Calu3 (cell line): Measurements from ENCODE around the gene ZCCHC8. TPM values are rescaled to one million over a fixed set of nuclear protein-coding genes. Genes with fewer than 3 reads are reported as not detected.
A peak's percentile ranks its signal among the peaks of the same experiment; 100 is the strongest.
"Not testable (repeated sequence)": the region's sequence is repeated elsewhere in the genome, so short reads cannot be mapped to it uniquely, and the experiment has no call there.

Source experiments
- BruUV-seq: library from RNA; stranded (reverse); fragments of 400-500 nt; replicated peaks from 2 replicates; lab custom pipeline; 2021; lab: Mats Ljungman, UMichigan
- CTCF ChIA-PET: fragments of 300-600 bp; sonication (Branson Sonifier 250); formaldehyde crosslinking; loops from one replicate; lab custom pipeline; 2022; ENCODE audit warnings: antibody characterized with exemption; lab: Charles Lee
- DNase-seq: peaks from one replicate; pipeline ENCODE4 v3.0.0; 2022
- H3K27ac Mint-ChIP-seq: one replicate; pipeline ENCODE4 v1.8.0; 2022; ENCODE audit warnings: mixed read lengths; ENCODE audit not compliant: unreplicated experiment
- H3K27me3 Mint-ChIP-seq: one replicate; pipeline ENCODE4 v1.8.0; 2022; ENCODE audit warnings: mixed read lengths; ENCODE audit not compliant: unreplicated experiment
- H3K36me3 Mint-ChIP-seq: one replicate; pipeline ENCODE4 v1.8.0; 2022; ENCODE audit warnings: mild to moderate bottlenecking, moderate library complexity, mixed read lengths; ENCODE audit not compliant: insufficient read depth, unreplicated experiment
- H3K4me1 Mint-ChIP-seq: one replicate; pipeline ENCODE4 v1.8.0; 2022; ENCODE audit warnings: mild to moderate bottlenecking, low read depth, mixed read lengths; ENCODE audit not compliant: unreplicated experiment
- H3K4me3 Mint-ChIP-seq: one replicate; pipeline ENCODE4 v1.8.0; 2022; ENCODE audit warnings: mild to moderate bottlenecking, low read depth, moderate library complexity, mixed read lengths; ENCODE audit not compliant: unreplicated experiment
- H3K9me3 Mint-ChIP-seq: one replicate; pipeline ENCODE4 v1.8.0; 2022; ENCODE audit warnings: low read depth, mixed read lengths; ENCODE audit not compliant: unreplicated experiment
- intact Hi-C: fragments of 100-400 bp; cut with micrococcal nuclease; formaldehyde crosslinking; loops from one replicate; pipeline ENCODE4 v1.10.0; 2022; ENCODE audit not compliant: unreplicated experiment
- total RNA-seq: library from RNA; stranded (reverse); gene quantifications from 2 replicates; pipeline ENCODE4 v1.2.3, GENCODE V29; 2022
- TF ChIP-seq, protein P1 (sequence below): fragments of 200-600 bp; IDR thresholded peaks from one replicate; pipeline ENCODE4 v1.8.0; 2022; ENCODE audit warnings: antibody characterized with exemption; ENCODE audit not compliant: unreplicated experiment

ZCCHC8 gene
- total RNA-seq, 1 experiment from 2014 or later = 46.6 TPM

DNA sequence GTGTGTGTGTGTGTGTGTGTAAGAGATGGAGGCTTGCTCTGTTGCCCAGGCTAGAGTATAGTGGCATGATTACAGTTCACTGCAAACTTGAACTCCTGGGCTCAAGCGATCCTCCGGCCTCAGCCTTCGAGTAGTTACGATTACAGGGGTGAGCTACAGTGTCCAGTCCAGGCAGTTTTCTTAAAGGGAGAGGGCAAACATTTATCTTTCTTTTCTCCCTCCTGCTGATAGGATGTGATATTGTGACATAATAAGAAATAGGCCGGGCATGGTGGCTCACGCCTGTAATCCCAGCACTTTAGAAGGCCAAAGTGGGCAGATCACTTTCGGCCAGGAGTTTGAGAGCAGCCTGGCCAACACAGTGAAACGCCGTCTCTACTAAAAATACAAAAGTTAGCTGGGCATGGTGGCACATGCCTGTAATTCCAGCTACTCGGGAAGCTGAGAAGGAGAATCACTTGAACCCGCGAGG is 46.4 kb downstream of the ZCCHC8 start:
- H3K4me1 Mint-ChIP-seq = peaks cover 16% of the 10 kb centered on the region
- intact Hi-C loops = no loop called here
- no peaks in the 10 kb centered on the region for H3K9me3 Mint-ChIP-seq
- CTCF ChIA-PET = interaction anchor here (0.6 kb wide), 1 partner anchor 1748 kb away, joined by 4 read pairs; no protein-coding TSS in a partner anchor
- TF ChIP-seq, protein P1, sequence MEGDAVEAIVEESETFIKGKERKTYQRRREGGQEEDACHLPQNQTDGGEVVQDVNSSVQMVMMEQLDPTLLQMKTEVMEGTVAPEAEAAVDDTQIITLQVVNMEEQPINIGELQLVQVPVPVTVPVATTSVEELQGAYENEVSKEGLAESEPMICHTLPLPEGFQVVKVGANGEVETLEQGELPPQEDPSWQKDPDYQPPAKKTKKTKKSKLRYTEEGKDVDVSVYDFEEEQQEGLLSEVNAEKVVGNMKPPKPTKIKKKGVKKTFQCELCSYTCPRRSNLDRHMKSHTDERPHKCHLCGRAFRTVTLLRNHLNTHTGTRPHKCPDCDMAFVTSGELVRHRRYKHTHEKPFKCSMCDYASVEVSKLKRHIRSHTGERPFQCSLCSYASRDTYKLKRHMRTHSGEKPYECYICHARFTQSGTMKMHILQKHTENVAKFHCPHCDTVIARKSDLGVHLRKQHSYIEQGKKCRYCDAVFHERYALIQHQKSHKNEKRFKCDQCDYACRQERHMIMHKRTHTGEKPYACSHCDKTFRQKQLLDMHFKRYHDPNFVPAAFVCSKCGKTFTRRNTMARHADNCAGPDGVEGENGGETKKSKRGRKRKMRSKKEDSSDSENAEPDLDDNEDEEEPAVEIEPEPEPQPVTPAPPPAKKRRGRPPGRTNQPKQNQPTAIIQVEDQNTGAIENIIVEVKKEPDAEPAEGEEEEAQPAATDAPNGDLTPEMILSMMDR = no peak
- H3K27me3 Mint-ChIP-seq = no peaks in the 10 kb centered on the region
- no peak overlapping the region for H3K27ac Mint-ChIP-seq
- DNase-seq = no peak
- peaks cover 8% of the 10 kb centered on the region for H3K36me3 Mint-ChIP-seq
- BruUV-seq = no TSS peak
- H3K4me3 Mint-ChIP-seq = no peak overlapping the region

DNA sequence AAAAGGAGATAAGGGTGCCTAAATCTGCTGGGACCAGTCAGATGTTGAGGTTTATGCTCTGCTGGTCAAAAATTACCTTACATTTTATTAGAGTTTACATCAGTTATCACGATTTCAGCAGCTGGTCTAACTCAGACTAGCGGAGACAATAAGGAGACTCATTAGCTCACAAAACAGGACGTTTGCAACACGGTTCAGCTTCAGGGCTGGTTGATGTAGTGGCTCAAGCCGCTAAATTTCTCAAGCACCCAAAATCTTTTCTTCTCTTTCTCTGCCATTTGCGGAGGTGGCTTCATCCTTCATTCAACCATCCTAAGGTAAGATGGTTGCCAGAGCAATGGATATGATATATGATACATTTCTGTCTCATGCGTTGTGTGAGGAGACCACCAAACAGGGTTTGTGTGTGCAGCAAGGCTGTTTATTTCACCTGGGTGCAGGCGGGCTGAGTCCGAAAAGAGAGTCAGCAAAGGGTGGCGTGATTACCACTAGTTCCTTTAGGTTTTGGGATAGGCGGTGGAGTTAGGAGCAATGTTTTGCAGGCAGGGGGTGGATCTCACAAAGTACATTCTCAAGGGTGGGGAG is 47.9 kb downstream of the ZCCHC8 start:
- TF ChIP-seq, protein P1 = no peak
- H3K27me3 Mint-ChIP-seq = no peaks in the 10 kb centered on the region
- H3K27ac Mint-ChIP-seq = peak overlapping the region; percentile 16
- H3K9me3 Mint-ChIP-seq = no peaks in the 10 kb centered on the region
- peaks cover 22% of the 10 kb centered on the region for H3K4me1 Mint-ChIP-seq
- peaks cover 13% of the 10 kb centered on the region for H3K36me3 Mint-ChIP-seq
- intact Hi-C loops = no loop called here
- no TSS peak for BruUV-seq
- CTCF ChIA-PET = interaction anchor here (0.6 kb wide), 1 partner anchor 10 kb away, joined by 4 read pairs; no protein-coding TSS in a partner anchor
- no peak for DNase-seq
- no peak overlapping the region for H3K4me3 Mint-ChIP-seq

DNA sequence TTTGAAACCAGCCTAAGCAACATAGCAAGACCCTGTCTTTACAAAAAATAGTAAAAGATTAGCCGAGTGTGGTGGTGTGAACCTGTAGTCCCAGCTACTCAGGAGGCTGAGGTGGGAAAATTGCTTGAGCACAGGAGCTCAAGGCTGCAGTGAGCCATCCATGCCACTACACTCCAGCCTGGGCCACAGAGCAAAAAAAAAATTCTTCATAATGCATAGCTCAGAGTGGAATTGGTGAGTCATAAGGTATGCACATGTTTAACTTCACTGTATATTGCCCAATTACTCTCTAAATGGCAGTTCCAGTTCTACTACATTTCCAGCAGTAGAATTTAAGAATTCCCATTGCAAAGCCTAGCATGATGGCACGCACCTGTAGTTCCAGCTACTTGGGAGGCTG is 51.4 kb downstream of the ZCCHC8 start:
- peaks cover 31% of the 10 kb centered on the region for H3K4me1 Mint-ChIP-seq
- no peaks in the 10 kb centered on the region for H3K9me3 Mint-ChIP-seq
- H3K4me3 Mint-ChIP-seq = no peak overlapping the region
- peak overlapping the region; percentile 86 for H3K27ac Mint-ChIP-seq
- peaks cover 8% of the 10 kb centered on the region for H3K36me3 Mint-ChIP-seq
- intact Hi-C loops = loop anchor here (1.0 kb wide), 1 partner anchor 9 kb away; no protein-coding TSS in a partner anchor
- peak; percentile 62 for DNase-seq
- no TSS peak for BruUV-seq
- CTCF ChIA-PET = interaction anchor here (0.6 to 1.4 kb wide), 9 partner anchors 9 to 50 kb away, joined by 3 to 7 read pairs (median 3); no protein-coding TSS in a partner anchor
- TF ChIP-seq, protein P1 = peak; percentile 13
- no peaks in the 10 kb centered on the region for H3K27me3 Mint-ChIP-seq

DNA sequence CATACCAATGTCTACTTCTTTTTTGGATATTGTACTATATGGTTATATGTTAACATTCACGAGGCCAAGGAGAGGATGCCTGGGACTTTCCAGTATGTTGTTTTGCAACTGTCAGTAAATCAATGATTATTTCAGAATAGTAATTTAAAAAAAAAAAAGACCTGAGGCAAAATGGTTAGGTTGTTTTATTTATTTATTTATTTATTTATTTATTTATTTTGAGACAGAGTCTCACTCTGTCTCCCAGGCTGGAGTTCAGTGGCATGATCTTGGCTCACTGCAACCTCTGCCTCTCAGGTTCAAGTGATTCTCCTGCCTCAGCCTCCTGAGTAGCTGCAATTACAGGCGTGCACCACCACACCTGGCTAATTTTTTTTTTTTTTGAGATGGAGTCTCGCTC is 52.9 kb downstream of the ZCCHC8 start:
- BruUV-seq, H3K27ac Mint-ChIP-seq, H3K9me3 Mint-ChIP-seq, DNase-seq, CTCF ChIA-PET, H3K4me3 Mint-ChIP-seq, H3K36me3 Mint-ChIP-seq, H3K27me3 Mint-ChIP-seq, intact Hi-C loops: not testable (repeated sequence)
- peaks cover 21% of the 10 kb centered on the region for H3K4me1 Mint-ChIP-seq

DNA sequence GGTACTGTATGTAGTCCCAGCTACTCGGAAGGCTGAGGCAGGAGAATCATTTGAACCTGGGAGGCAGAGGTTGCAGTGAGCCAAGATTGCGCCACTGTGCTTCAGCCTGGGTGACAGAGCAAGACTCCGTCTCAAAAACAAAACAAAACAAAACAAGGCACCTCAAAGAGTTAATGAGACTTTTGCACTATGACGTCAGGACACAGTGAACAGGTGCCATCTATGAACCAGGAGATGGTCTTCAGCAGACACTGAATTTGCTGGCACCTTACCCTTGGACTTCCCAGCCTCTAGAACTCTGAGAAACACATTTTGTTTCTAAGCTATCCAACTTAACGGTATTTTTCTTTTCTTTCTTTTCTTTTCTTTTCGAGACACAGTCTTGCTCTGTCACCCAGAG is 54.3 kb downstream of the ZCCHC8 start:
- H3K9me3 Mint-ChIP-seq, H3K4me3 Mint-ChIP-seq, DNase-seq, H3K27me3 Mint-ChIP-seq, BruUV-seq, H3K36me3 Mint-ChIP-seq, intact Hi-C loops, H3K27ac Mint-ChIP-seq: not testable (repeated sequence)
- CTCF ChIA-PET = interaction anchor here (0.6 kb wide), 1 partner anchor 21 kb away, joined by 4 read pairs; no protein-coding TSS in a partner anchor
- peaks cover 17% of the 10 kb centered on the region for H3K4me1 Mint-ChIP-seq

DNA sequence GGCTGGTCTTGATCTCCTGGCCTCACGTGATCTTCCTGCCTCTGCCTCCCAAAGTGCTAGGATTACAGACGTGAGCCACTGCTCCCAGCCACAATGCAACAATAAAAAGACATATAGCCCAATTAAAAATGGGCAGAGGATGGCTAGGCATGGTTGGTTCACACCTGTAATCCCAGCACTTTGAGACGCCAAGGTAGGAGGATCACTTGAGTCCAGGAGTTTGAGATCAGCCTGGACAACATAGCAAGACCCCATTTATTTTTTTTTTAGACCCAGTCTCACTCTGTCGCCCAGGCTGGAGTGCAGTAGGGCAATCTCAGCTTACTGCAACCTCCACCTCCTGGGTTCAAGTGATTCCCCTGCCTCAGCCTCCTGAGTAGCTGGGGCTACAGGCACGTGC is 56.7 kb downstream of the ZCCHC8 start:
- intact Hi-C loops, CTCF ChIA-PET, H3K9me3 Mint-ChIP-seq, DNase-seq, BruUV-seq, H3K27ac Mint-ChIP-seq, H3K4me3 Mint-ChIP-seq, H3K36me3 Mint-ChIP-seq, H3K27me3 Mint-ChIP-seq: not testable (repeated sequence)
- H3K4me1 Mint-ChIP-seq = peaks cover 13% of the 10 kb centered on the region

DNA sequence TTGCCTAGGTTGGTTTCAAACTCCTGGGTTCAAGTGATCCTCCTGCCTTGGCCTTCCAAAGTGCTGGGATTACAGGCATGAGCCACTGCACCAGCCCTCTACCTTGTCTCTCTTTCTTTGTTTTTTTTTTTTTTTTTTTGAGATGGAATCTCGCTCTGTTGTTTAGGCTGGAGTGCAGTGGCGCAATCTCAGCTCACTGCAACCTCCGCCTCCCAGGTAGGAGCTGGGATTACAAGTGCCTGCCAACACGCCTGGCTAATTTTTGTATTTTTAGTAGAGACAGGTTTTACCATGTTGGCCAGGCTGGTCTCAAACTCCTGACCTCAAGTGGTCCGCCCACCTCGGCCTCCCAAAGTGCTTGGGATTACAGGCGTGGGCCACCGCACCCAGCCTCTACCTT is 61.9 kb downstream of the ZCCHC8 start:
- H3K27ac Mint-ChIP-seq, CTCF ChIA-PET, H3K36me3 Mint-ChIP-seq, intact Hi-C loops, DNase-seq, BruUV-seq, H3K9me3 Mint-ChIP-seq, H3K4me1 Mint-ChIP-seq, H3K4me3 Mint-ChIP-seq, H3K27me3 Mint-ChIP-seq: not testable (repeated sequence)
